Peyer's patch (tissue), 4 donors: ENCODE results near the gene CMPK1.

Source experiments
- POLR2A ChIP-seq, 2 donors: fragments of 450-650 bp; IDR thresholded peaks; one replicate each; pipeline ENCODE4 v1.5.1; 2017; ENCODE audit warnings: antibody characterized with exemption in 2 of 2, mild to moderate bottlenecking in 2 of 2, moderate library complexity in 2 of 2
- TF ChIP-seq, protein P1 (sequence below), 6 experiments: fragments of 450-650 bp in 4 of 6; fragments of 200-600 bp in 2 of 6; sonication (generic) in 1 of 6; IDR thresholded peaks; one replicate each; pipeline ENCODE4 v1.5.1; 2017 to 2019; ENCODE audit warnings: antibody characterized with exemption in 6 of 6, mild to moderate bottlenecking in 3 of 6, moderate library complexity in 1 of 6

DNA sequence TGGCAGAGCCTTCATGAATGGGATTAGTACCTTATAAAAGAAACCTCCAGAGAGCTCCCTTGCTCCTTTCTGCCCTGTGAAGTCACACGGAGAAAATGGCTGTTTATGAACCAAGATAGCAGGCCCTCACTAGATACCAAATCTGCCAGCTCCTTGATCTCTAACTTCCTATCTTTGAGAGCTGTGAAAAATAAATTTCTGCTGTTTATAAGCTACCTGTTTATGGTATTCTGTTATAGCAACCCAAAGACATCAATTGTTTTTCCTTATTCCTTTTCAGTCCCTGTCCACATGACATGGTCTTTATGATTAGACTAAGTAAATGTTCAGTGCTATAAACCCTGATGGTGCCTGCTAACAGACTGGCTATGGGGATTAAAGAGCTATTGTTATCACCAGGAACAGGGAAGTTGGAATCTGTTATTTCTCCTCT lies 10.0 kb upstream of the CMPK1 start:
- no peak for TF ChIP-seq POLR2A (IDR thresholded peaks at IDR 0.05)
- TF ChIP-seq, protein P1, sequence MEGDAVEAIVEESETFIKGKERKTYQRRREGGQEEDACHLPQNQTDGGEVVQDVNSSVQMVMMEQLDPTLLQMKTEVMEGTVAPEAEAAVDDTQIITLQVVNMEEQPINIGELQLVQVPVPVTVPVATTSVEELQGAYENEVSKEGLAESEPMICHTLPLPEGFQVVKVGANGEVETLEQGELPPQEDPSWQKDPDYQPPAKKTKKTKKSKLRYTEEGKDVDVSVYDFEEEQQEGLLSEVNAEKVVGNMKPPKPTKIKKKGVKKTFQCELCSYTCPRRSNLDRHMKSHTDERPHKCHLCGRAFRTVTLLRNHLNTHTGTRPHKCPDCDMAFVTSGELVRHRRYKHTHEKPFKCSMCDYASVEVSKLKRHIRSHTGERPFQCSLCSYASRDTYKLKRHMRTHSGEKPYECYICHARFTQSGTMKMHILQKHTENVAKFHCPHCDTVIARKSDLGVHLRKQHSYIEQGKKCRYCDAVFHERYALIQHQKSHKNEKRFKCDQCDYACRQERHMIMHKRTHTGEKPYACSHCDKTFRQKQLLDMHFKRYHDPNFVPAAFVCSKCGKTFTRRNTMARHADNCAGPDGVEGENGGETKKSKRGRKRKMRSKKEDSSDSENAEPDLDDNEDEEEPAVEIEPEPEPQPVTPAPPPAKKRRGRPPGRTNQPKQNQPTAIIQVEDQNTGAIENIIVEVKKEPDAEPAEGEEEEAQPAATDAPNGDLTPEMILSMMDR (IDR thresholded peaks at IDR 0.05), result no peak
